HG02973 (cell line): ENCODE data around the gene C19orf38.
"Not testable (repeated sequence)": the region's sequence is repeated elsewhere in the genome, so short reads cannot be mapped to it uniquely, and the experiment has no call there.

ENCODE experiments used
- ATAC-seq: cut with Tn5 transposase; IDR thresholded peaks from one replicate; pipeline ENCODE4 v1.9.1; 2021; ENCODE audit warnings: moderate library complexity; ENCODE audit not compliant: unreplicated experiment

Gene C19orf38

DNA sequence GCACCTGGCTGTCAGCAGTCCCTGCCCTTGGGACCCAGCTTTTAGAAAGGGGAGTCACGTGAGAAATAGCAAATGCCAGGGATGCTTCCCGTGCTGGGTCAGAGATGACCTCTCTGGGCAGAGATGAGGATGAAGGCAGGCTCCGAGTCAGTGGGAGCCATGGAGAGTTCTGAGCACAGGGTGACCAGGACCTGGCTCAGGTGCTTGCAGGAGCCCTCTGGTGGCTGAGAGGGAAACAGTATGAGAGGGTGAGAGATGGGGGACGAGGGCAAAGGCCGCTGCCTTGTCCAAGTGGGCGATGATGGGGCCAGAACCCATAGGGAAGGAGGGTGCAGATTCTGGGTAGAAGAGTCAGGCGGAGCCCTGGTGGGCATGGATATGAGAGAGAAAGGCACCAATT, 28.0 kb upstream of the C19orf38 start:
- no peak for ATAC-seq

DNA sequence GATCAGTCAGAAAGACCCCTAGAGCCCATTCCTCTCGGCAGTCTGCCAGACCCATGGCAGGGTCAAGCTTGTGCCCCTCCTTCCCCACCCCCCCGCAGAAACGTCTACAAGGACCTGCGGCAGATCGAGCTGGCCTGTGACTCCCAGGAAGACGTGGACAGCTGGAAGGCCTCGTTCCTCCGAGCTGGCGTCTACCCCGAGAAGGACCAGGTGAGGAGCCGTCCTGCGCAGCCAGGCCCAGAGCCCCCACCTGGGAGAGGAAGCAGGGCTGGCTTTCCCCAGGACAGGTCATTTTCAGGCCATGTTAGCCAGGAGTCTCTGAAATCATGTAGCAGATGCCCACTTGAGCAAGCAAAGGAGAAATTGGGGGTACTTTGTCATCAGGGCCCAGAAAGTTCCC, 24.5 kb upstream of the C19orf38 start:
- ATAC-seq = no peak

DNA sequence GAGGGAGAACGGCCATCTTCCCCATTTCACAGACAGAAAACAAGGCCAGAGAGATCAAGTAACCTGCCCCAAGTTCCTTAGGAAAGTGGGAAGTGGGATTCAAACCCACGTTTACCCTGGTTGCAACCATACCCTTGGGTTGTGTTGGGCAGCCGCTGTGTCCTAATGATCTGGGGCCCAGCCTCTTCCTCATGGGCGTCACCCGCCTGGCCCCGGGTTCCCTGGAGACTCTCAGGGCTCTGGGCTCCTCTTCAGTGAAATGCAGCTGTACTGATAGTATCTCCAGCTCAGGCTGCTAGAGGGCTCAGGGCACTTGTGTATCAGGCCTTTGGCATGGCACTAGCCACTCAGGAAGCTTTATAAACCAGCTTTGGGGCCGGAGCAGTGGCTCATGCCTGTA, 22.0 kb upstream of the C19orf38 start:
- no peak for ATAC-seq

DNA sequence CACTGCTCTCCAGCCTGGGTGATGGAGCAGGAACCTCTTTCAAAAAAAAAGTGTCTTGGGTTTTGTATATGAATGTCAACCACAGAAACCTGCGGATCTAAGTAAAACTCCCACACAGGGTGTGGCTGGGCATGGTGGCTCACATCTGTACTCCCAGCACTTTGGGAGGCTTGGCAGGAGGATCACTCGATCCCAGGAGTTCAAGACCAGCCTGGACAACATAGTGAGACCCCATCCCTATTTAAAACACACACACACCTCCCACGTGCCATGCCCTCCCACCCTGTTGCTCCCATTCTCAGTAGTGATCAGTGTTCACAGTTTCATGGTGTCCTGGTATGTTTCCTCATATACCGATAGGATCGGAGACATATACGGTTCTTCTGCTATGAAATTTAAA, 21.4 kb upstream of the C19orf38 start:
- no peak for ATAC-seq

DNA sequence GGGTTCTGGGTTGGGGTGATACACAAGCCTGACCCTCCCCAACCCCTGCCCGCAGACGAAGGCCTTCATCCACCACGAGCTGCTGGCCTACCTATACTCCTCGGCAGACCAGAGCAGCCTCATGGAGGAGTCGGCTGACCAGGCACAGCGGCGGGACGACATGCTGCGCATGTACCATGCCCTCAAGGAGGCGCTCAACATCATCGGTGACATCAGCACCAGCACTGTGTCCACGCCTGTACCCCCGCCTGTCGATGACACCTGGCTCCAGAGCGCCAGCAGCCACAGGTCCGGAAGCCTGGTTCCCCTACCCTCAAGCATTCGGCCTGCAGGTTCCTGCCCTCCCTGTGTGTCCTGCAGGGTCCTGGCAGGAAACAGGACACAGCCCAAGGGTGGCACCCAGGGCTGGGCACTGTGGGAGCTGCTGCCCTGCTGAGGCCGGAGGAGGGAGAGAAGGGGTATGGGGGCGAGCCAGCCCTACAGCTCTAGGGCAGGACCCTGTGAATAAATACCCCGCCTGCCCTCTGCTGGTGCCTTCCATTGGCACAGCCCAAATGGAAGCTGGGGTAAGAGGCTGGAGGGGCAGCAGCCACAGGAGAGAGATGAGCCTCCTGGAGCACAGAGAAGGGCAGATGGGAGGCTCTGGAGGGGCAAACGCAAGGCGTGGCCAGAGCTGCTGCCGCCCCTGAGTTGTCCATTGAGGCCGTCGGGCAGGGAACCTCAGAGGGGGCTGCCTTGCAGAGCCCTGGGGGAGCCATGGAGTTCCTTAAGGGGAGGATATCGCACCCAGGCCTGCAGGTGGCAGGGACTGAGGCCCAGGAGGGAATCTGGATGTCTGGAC, 19.0 kb upstream of the C19orf38 start:
- ATAC-seq = no peak

DNA sequence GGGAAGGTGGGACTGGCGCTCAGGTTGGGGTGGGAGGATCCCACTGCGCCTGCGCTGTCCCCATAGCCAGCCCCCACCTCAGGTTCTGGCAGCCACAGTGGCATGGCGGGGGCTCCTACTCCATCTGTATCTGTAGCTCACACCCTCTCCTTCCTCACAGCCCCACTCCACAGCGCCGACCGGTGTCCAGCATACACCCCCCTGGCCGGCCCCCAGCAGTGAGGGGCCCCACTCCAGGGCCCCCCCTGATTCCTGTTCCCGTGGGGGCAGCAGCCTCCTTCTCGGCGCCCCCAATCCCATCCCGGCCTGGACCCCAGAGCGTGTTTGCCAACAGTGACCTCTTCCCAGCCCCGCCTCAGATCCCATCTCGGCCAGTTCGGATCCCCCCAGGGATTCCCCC, 18.2 kb upstream of the C19orf38 start:
- ATAC-seq = no peak

DNA sequence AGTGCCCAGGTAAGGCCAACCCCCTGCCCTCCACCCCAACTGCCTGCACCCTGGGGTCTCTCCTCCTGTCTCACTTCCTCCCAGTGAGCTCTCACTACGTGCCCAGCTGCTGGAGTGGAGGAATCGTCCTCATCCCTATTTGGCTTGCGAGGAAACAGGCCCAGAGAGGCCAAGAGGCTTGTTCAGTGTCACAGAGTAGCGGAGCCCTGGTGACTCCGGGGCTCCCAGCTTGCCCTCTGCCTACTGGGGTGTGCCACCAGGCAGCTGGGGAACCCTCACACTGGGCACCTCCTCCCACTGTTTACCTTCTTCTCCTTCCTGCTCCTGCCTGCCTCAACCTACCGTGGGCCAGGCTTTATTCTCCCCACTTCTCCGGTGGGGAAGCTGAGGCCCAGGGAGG, 17.8 kb upstream of the C19orf38 start:
- no peak for ATAC-seq

DNA sequence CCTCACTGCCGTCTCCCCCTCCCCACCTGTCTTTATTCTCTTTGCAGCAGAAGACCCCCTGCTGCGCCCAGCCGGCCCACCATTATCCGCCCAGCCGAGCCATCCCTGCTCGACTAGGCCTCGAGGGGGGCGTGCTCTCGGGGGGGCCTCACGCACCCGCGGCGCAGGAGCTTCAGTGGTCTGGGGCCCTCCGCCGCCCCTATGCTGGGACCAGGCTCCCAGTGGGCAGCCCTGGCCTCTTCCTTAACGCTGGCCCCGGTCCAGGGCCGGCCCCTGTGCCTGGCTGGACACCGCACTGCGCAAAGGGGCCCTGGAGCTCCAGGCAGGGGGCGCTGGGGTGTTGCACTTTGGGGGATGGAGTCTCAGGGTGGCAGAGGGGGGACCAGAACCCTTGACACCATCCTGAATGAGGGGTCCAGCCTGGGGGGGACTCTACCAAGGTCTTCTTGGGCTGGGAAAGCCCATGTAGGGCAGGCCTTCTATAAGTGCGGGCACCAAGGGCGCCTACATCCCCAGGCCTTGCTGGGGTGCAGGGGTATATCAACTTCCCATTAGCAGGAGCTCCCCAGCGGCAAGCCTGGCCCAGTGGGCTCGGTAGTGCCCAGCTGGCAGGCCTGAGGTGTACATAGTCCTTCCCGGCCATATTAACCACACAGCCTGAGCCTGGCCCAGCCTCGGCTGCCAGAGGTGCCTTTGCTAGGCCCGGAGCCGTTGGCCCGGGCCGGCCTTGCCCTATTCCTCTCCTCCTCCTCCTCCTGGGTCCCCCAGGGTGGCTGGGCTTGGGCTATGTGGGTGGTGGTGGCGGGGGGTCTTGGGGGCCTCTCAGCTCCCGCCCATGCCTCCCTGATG, 17.1 kb upstream of the C19orf38 start:
- no peak for ATAC-seq

DNA sequence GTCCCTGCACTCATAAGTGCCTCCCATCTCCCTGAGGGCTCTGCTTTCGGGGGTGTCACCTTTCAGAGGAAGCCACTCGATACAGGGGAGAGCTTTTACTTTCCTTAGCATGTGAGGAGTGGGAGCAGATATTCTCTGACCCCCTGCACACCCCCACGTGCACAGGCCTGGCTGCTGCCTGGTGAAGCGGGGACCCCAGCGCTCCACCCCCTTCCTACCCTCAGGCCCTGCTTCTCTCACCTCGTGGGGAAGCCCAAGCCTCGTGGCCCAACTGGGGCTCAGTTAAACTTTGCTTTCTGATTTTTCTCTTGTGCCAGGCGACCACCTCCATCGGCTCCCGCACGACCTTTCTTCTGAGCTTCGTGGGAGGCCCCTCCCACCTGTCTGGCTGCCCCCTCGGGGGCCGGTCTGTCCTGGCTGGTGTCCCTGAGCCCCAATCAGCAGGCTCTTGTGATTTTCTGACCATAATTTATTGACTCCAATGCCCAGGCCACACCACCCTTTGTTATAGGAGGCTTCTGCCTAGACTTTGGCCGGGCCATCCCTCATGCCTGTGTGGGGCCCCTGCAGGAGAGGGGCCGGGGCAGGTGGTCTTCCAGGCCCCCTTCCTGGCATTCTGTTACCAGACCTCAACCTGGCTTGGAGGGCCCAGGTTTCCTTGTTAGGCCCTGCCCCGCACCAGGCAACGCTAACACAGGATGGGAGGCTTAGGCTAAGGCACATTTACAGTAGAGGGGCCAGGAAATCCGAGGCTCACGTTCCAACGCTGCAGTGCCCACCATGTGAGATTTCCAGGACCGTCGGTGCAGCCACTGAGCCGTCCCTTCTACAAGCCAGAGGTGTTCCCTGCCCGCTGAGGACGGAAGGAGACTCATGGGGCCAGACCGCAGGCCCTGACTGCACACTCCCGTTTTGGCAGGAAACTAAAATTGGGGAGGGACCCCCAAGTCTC, 16.0 kb upstream of the C19orf38 start:
- no peak for ATAC-seq

DNA sequence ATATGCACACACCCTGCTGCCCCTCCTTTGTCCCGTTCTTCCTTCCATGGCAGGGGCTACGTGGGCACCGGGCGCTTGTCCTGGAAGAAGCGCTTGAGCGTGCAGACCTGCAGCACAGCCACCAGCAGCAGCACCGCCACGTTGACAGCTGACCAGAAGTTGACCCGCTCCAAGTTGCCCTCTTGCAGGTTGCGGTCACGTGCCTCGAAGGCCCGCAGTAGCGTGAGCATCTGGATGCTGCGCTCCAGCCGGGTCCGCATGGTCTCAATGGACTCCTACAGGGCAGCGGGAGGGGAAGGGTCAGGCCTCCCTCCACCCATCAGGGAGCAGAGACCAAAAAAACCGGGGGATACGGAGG, 15.3 kb upstream of the C19orf38 start:
- no peak for ATAC-seq

DNA sequence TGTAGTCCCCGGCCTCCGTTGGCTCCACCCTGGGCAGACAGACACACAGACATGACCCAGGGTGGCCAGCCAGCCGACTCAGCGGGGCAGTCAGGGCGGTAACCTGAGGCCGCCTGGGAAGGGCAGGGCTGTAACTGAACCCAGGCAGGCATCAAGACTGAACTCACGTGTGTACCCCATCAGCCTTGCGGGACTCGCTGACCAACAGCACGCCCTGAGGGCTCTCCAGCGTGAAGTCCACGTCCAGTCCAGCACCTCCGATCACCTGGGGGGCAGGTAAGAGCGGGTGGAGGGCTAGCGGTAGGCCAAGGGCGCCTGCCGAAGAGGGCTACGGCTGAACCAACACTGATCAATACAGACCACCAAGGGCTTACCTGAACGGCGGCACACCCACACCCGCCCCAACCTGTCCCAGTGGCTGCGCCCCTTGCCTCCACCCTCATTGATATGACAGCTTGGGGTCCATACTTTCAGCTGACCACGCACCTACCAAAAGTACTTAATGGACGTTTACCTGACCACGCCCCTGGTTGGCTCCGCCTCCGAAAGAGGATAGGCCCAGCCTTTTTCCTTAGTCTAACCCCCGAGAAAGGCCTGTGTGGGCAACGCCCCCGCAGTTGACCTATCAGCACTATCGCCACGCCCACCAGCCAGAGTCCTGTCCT, 13.0 kb upstream of the C19orf38 start:
- no peak for ATAC-seq

DNA sequence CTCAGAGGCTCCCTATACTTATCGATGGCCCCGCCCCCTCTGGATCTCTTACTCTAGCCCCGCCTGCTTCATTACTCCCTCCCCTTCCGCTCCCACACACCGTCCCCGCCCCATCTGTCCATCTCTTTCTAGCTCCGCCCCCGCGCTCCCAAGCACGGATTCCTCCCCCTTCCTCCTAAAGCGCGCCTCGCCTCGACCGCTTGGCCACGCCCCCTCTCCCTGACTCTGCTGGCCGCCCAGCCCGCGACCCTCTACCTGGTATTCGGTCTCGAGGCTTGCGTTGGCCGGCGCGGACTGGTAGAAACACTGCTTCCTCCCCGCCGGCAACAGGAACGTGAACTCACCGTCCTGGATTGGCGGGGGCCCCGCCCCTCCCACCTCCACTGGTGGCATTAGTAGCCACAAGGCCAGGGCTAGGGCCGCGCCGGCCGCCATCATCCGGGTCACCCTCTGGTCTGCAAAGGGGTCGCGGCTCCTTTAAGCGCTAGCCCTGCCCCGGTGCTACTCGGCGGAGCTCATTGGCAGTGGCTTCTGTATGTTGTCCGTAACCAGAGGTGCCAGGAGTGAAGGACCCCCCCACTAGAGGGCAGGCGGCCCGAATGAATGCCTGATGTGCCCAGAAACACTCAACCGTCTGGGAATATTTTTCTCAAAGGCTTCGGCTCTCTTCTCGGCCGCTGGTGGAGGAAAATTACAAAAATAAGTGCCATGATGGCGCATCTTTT, 12.3 kb upstream of the C19orf38 start, which contains the start of gene TMED1:
Gene TMED1 (minus strand): TSS at position 459 of the 725 bp plus-strand sequence. CDS start 21 bp downstream, at position 438.
- ATAC-seq = peak; percentile 64

DNA sequence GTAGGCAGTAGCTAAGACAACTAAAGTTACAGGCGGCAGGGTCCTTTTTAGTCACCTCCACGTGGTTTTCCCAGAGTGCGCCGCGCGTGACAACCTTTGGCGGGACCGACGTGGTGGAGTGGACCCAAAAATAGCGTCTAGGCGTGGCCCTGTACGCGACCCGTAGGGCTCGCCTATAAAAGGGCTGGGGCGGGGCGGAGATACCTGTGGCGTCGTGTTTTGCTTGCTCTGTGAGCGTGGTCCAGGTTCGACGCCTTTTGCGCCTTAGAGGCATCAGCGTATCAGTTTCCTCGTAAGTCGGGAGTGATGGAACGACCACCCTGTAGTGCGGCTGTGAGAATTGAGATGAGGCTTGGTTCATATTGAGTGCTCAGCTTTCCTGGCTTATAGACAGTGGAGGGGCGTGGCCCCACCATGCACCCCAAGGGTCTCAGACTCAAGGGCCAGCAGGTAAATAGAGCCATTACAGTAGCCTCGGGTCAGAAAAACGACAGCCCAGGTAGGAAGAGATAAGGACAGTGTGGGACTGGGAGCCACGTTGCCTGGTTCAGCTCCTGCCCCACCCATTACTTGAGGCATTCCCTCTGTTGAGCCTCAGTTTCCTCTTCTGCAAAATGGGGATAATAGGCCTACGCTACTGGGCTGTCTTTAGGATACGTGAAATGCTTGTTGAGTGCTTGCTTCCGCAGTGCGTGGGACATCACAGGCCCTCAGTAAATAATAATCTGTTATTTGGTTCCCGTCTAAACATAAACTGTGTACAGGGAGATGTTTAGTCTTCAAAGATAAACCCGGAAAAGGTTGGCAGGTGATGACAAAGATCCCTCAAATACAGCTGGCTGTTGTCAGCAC, 11.5 kb upstream of the C19orf38 start:
- ATAC-seq = no peak

DNA sequence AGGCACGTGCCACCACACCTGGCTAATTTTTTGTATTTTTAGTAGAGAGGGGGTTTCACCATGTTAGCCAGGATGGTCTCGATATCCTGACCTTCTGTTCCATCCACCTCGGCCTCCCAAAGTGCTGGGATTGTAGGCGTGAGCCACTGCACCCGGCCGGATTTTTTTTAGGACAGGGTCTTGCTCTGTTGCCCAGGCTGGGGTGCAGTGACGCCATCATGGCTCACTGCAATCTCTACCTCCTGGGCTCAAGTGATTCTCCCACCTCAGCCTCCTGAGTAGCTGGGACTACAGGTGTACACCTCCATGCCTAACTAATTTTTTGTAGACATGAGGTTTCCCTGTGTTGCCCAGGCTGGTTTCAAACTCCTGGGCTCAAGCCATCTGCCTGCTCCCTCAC, 10.6 kb upstream of the C19orf38 start:
- ATAC-seq = not testable (repeated sequence)

DNA sequence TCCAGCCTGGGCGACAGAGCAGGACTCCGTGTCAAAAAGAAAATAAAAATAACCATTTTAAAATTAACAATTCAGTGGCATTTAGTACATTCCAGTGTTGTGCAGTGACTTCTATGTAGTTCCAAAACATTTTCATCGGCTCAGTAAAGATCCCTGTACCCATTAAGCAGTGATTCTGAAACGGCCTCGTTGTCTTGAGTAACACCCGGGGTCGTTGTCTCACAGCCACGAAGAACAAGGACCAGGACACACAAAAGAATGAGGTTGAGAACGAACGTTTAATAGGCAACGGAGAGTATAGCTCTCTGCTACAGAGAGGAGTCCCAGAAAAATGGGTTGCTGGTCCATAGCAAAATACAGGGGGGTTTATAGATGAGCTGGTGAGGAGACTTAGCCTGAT, 9.8 kb upstream of the C19orf38 start:
- no peak for ATAC-seq

DNA sequence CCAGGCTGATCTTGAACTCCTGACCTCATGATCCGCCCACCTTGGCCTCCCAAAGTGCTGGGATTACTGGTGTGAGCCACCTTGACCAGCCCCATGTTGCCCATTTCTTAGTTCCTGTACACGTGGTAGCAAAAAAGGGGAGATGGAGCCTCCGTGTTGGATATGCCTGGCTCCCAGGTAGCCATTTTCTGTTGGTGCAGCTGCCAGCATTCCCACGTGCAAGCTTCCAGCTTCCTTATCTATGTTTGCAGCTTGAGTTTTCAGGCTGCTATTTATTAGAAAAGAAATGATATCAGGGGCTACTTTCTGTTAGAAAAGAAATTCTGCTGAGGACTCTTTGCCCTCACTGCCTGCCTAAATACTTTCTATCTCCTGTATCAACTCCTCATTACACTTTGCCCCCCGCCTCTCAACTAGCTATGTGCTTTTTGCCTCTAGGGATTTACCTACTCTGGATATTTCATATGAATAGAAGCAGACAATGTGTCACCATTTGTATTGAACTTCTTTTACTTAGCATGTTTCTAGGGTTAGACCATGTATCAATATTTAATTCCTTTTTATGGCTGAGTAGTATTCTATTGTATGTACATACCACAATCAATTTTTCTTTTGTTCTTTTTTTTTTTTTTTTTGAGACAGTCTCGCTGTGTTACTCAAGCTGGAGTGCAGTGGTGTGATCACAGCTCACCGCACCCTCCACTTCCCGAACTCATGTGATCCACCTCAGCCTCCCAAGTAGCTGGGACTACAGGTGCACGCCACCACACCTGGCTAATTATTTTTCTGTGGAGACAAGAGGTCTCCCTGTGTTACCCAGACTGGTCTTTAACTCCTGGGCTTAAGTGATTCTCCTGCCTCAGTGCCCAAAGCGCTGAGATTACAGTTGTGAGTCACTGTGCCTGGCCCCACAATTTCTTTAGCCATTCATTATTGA, 8.8 kb upstream of the C19orf38 start:
- no peak for ATAC-seq

DNA sequence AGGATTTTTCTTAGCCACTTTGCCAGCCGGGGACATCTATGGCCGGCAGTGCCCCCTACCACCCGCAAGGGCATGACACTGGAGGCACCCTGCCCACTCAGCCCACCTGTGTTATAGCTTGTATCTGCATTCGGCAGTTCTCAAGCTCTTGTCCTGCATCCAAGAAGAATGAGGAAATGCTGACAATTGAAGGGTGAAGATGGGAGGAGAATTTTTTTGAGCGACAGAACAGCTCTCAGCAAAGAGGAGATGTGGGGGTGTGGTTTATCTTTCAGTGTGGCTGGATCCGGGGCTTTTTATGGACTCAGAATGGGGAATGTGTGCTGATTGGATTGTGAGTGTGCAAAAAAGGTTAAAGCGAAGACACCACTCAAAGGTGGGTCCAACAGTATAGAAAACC, 5.4 kb upstream of the C19orf38 start:
- ATAC-seq = no peak
